Raji (cell line): ENCODE data around the gene EIF4E2.

Experiments
- POLR2A ChIP-seq: IDR thresholded peaks from 2 replicates; pipeline ENCODE4 v1.6.1; 2011; ENCODE audit warnings: low read depth, low read length, control low read depth; ENCODE audit not compliant: insufficient read depth

The EIF4E2 gene

DNA sequence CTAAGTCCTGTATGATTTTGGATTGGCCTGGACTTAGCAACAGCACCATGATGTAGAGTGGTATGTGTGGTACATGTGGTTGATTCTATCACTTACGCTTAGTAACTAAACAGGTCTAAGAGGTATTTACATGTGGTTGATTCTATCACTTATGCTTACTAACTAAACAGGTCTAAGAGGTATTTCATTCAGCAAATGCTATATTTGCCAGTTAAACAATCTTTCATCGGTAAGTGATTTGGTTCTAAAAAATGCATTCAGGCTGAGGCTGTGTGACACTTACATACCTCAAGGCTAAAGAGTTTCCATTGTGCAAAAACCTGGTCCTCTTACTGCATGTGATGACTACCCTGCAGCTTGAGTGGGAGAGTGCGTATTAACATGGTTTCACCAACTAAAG is 13.1 kb downstream of the EIF4E2 start:
- TF ChIP-seq POLR2A: no peak

DNA sequence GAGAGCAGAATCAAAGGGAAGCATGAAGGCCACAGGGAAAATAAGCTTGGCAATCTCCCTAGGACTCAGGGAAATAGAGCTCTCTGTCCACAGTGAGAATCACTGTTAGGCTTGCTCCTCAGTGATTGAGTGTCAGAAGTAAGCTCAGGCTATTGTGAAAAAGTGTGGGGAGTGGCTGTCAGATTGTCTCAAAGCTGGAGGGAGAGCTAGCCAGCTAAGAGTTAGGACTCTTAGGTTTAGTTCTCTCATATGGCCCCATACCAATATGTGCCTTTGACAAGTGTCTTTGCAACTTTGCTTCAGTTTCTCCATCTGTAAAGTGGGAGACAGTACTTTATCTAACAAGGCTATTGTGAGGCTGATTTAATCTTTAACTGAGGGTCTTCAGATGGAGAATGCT is 17.2 kb downstream of the EIF4E2 start:
- TF ChIP-seq POLR2A: no peak

DNA sequence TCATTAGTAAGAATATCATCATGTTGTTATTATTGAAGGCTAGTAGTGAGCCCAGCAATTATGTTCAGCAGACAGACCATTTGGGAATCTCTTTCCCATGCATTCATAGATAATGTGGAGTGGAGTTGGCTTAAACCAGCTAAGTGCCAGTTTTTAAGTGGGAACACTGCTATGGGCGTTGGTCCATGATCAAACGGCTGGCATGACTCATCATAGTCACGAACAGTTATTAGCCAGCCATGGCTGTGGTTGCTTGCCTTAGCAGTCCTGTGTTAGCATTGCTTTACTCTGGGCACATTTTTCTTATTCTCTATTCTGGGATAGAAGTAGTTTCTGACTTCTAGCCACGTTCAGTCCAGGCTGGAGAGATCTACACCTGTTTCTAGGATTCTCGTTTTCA is 17.7 kb downstream of the EIF4E2 start:
- TF ChIP-seq POLR2A: no peak

DNA sequence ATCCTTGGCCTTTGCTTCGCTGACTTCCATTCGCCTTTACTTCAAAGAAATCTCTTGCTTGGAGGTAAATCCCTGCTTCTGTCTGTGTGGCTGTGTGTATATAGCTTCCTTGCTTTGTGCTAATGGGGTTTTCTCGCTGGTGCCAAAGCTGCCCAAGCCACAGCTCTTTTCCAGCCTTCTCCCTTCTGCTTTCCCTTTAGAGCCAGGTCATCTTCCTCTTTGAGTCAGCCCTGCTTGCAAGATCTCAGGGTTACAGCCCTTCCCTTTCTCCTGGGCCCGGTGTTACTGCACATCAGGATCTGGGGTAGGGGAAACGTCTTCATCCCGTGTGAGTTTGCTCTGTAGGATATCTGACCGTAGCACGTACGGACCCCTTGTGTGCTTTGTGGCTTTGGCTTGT is 19.1 kb downstream of the EIF4E2 start:
- no peak for TF ChIP-seq POLR2A

DNA sequence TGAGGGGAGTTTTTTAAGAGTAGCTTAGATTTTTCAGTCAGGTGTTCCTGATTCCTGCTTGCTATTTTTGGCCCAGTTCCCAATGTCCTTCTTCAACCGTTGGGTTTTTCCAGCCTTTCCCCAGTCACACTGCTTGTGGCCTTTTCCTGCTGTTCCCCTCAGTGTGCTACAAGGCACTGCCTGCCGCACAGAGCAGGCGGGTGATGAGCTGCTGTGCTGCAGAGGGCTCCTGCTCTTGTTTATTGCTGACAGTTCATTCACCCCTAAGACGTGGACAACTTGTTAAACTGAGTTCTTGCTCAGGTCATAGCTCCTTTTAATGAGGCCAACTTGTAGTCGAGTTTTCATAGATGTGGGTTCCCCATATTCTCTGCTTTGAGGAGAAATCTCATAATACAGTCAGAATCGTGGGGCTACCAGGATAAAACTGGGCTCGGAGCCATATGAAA is 20.6 kb downstream of the EIF4E2 start:
- TF ChIP-seq POLR2A: no peak

DNA sequence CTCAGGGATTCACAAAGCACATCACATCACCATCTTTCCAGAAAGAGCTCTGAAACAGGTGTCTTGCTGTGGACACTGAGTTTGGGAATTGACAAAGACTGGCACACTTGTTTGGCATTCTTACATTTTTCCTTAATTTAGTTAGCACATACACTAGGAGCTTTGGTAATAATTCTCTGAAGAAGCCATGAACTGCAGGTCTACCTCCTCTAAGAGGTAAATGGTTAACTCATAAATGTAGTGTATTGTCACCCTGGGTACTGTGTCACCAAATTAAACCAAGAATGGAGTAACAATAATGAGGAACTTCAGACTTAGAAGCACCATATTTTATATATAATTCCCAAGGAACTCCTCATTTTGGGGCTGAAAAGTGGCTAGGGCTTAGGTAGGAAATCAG is 22.6 kb downstream of the EIF4E2 start:
- no peak for TF ChIP-seq POLR2A

DNA sequence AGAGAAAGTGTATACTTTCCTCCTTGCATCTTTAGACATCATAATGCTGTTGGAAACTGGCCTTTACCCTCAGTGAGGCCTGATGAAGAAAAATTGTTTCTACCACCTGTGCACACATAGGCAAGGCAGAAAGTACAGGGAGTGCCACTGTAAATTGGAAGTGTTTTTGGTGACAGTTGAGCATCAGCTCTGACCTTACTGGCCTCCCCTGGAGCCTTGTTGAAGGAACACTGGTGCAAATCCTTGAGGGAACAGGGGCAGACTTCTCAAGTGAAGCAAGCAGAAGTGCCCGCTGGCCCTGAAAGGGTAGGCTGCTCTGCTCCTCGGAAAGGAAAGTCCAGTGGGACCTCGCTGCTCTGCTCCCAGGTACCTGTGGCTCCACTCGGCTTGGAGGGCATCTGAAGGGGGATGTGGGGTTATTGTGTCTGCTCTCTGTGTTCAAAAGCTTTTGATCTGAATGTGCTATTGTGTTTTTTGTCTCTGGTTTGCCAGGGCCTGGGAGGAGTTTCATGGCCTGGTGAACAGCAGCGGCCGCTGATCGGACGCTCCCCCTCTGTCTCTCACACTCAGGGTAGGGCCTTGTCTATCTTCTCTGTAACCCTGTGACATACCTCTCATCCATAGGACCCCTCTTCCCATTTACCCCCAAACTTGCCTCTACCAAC is 23.4 kb downstream of the EIF4E2 start:
- TF ChIP-seq POLR2A: no peak

DNA sequence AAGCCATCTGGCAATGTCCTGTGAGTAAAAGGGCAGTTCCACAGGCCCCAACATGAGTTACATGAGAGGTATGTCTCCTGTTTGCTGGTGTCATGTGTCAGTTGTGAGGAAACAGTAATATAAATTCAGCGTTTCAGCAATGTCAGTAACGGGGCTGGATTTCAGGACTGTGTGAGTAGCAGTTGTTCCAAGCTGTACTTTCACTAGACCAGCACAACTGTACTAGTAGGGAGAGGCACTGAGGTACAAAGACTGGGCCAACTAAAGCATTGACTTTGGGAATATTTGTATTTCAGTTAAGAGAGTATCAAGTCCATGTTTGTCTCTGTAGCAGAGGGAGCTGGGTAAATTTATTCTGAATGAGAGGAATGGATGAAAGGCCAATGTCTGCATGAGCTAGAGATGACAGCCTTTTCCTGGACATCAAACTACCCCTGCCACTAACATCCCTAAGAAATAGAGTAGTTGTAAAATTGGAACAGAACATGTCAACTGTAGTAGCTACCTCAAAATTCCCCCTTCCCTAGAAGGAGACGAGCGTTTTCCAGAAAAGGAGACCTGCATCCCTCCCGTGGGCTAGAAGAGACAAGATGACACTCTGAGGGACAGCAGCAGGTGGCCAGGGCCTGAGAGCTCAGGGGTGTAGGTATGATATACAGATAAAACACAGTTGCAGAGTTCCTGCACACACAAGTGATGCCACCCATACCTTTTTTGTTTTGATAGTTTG is 24.4 kb downstream of the EIF4E2 start:
- TF ChIP-seq POLR2A: no peak

DNA sequence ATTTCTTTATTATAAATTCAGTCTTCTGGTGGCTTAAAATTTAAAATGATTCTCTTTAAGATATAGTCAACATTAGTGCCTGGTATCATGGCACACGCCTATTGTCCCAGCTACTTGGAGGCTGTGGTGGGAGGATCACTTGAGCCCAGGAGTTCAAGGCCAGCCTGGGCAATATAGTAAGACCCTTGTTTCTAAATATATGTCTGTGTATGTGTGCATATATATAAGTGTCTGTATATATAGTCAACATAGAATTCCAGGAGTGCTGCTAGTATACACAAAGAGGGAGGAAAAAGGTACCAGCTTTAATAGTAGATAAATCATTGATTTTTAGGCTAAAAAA is 24.9 kb downstream of the EIF4E2 start:
- no peak for TF ChIP-seq POLR2A

DNA sequence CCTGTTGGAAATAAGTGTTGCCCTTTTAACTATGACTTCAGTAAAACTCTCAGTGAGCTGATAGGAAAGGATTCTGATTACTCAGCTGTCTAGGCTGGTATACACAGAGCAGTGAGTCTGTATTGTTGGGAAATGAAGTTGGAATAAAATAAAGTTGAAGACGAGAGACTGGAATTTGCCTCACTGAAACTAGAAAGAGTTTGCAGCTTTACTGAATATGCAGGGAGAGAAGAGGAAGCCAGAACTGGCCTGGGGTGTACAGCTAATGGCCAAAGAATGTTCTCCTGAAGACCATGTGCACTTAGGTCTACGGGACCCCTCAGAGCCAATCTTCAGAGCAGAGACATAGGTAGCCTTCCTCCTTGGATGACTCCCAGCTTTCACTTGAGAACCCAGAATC is 26.5 kb downstream of the EIF4E2 start:
- TF ChIP-seq POLR2A: no peak

DNA sequence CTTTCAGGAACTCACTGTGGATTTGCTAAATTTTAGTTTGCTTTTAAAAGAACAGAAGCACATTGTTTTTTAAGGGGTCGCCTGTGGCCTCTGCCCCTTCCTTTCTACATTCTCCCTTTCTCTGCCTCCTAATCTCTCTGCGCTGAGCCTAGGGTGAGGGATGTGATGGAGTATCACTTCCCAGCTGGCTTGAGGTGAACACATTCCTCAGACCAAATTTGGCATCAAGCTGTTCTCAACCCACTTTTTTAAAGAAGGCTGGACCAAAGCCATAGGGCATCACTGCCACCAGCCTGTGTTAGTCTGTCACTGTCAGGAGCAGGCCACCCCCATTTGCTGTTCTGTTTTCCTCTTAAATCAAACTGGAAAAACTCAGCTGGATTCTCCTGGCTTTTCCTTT is 27.4 kb downstream of the EIF4E2 start:
- TF ChIP-seq POLR2A: no peak

DNA sequence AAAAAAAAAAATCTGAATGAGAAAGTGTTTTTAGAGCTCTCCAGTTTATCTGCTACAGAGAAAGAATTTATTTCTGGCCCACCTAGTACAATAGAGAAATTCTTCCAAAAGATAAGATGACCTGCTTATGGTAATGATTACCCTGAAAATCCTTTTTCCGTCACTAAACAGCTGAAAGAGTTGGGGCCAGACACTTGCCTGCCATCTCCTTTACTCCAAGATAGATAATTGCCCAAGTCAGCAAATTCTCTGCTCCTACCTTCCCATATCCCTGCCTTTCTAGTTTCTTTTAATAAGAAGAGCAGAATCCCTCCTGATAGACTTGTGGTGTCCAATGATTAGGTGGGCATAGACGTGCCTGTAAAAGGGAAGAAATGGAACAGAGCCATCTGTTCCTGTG is 28.1 kb downstream of the EIF4E2 start:
- TF ChIP-seq POLR2A: no peak

DNA sequence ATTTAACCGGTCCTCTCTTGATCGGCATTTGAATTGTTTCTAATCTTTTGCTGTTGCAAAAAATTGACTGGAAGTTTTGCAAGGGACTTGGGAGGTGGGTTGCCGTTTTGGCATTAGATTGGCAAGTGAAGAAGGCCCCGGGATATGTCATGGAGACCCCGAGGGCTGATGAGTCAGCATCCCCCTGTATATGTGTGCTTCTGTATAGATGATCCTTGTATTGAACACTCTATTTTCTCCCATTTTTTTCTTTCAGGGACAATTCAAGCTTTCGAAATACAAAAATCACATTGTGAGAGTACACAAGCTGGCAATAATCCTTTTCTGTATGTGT is 30.1 kb downstream of the EIF4E2 start:
- no peak for TF ChIP-seq POLR2A

DNA sequence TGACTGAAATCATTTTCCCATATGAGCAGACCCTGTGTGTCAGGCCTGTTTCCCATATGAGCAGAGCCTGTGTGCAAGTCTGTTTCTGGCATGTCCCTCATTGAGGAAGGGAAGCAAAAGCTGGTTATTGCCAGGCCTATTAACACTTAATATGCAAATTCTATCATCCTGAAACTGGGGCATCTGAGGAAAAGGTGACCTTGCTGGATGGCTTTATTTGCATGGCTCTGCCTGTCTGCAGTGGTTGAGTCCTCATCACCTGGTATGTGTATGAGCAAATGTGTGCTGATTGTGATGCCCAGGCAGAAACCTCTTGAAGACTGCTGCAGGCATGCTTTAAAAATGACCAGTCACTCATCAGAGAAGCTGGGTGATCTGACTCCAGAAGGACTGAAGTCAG is 31.2 kb downstream of the EIF4E2 start:
- no peak for TF ChIP-seq POLR2A

DNA sequence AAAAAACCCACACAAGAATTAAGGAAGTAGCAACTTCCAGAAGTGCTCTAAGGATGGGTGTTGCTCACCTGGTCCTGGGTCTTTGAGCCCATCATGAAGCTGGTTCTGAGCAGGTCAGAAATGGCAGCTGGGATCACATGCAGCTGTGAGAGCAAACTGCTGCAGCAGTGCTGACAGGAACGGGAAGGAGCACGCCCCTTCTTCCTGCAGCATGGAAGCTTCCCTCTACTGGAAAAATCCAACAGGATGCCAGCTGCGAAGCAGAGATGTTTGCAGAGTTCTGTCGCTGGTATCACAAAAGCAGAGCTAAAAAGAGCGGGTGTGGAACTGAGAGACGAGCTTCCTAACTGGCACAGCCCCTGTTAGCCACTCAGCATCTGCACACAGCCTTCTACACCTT is 33.7 kb downstream of the EIF4E2 start:
- no peak for TF ChIP-seq POLR2A

DNA sequence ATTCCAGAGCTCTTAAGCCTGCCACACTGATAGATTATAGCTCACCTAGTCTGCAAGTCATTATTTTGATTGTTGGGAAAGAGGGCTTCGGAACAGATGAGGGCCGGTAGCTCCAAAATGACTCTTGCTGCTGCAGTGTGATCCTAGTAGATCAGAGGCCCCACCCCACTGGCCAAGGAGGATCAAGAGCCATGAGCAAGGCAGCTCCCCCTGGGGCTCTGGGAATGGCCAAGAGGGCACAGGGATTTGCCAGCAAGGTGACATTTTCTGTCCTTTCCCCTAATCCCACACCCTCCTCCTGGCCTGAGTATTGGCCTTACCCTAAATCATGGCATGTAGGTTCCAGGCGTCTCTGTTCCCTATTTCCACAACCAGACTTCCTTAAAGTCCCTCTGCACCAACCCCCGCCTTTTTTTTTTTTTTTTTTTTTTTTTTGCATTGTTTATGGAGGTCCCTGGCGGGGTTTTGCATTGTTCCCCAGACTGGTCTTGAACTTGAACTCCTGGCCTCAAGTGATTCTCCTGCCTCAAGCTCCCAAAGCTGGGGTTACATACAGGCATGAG is 36.5 kb downstream of the EIF4E2 start:
- TF ChIP-seq POLR2A: no peak

DNA sequence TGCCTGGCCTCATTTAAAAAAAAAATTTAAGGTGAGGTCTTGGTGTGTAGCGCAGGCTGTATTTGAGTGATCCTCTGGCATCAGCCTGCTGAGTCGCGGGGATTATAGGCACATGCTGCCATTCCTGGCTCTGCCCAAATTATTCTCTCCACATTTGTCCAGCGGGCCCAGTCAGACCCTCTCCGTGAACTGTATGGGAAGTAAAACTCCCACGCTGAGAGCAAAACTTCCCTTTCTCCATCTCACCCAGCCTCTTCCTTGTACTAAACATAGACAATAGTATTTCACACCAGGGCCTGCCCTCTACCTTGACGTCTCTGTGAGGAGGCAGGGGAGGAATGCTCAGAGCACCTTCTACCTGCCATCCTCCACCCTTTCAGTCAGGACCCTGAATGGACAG is 37.0 kb downstream of the EIF4E2 start:
- no peak for TF ChIP-seq POLR2A
